Keratinocyte (primary cell): ENCODE results near the gene UGT1A10. TPM values are rescaled to one million over a fixed set of nuclear protein-coding genes. Genes with fewer than 3 reads are reported as not detected.

Experiments used
- DNase-seq: peaks from one replicate; pipeline ENCODE4 v3.0.0-alpha.2; 2011; ENCODE audit warnings: low read depth, missing footprints, low spot score
- FAIRE-seq: peaks from 2 replicates; lab custom pipeline; 2011; peaks lifted over from hg19 to GRCh38; lab: Jason Lieb, UNC
- H2AFZ ChIP-seq: 2 replicates; pipeline ENCODE4 v1.6.0; 2012; ENCODE audit warnings: low read length, control low read depth, inconsistent platforms; ENCODE audit not compliant: control insufficient read depth
- H3K27ac ChIP-seq: 2 replicates; pipeline ENCODE4 v1.5.1; 2011; ENCODE audit warnings: low read length; ENCODE audit not compliant: control insufficient read depth, insufficient read depth
- H3K27me3 ChIP-seq: 3 replicates; pipeline ENCODE4 v1.6.0; 2011; ENCODE audit warnings: low read length; ENCODE audit not compliant: control insufficient read depth, insufficient read depth; ENCODE audit errors: extremely low read depth
- H3K36me3 ChIP-seq, 2 experiments: 2 replicates in 1 of 2; 3 replicates in 1 of 2; pipeline ENCODE4 v1.5.1; 2011; ENCODE audit warnings: low read length in 2 of 2, mild to moderate bottlenecking in 1 of 2; ENCODE audit not compliant: control insufficient read depth in 2 of 2, insufficient read depth in 2 of 2; ENCODE audit errors: extremely low read depth in 1 of 2
- H3K4me1 ChIP-seq: 3 replicates; pipeline ENCODE4 v1.5.1; 2011; ENCODE audit warnings: low read length; ENCODE audit not compliant: control insufficient read depth, insufficient read depth; ENCODE audit errors: extremely low read depth
- H3K4me2 ChIP-seq: 3 replicates; pipeline ENCODE4 v1.6.0; 2011; ENCODE audit warnings: low read depth, low read length; ENCODE audit not compliant: control insufficient read depth, insufficient read depth; ENCODE audit errors: extremely low read depth
- H3K4me3 ChIP-seq, 3 experiments: fragments of 200-600 bp in 1 of 3; sonication (generic) in 1 of 3; 2 replicates in 2 of 3; 3 replicates in 1 of 3; pipeline ENCODE4 v1.5.1; 2011 to 2016; ENCODE audit warnings: low read length in 3 of 3, mild to moderate bottlenecking in 3 of 3, control low read depth in 2 of 3, inconsistent platforms in 1 of 3, low read depth in 1 of 3, mixed read lengths in 1 of 3, mixed run types in 1 of 3, moderate library complexity in 1 of 3; ENCODE audit not compliant: control insufficient read depth in 2 of 3, insufficient read depth in 2 of 3; ENCODE audit errors: extremely low read depth in 1 of 3
- H3K79me2 ChIP-seq: 2 replicates; pipeline ENCODE4 v1.6.0; 2012; ENCODE audit warnings: low read length; ENCODE audit not compliant: control insufficient read depth, insufficient read depth
- H3K9ac ChIP-seq: 3 replicates; pipeline ENCODE4 v1.6.0; 2011; ENCODE audit warnings: low read length; ENCODE audit not compliant: control insufficient read depth, insufficient read depth; ENCODE audit errors: extremely low read depth
- H3K9me1 ChIP-seq: 3 replicates; pipeline ENCODE4 v1.6.0; 2011; ENCODE audit warnings: low read length; ENCODE audit not compliant: control insufficient read depth, insufficient read depth; ENCODE audit errors: extremely low read depth
- H3K9me3 ChIP-seq: 2 replicates; pipeline ENCODE4 v1.5.1; 2012; ENCODE audit warnings: low read depth, low read length; ENCODE audit not compliant: control insufficient read depth
- H4K20me1 ChIP-seq: 3 replicates; pipeline ENCODE4 v1.6.0; 2011; ENCODE audit warnings: low read length; ENCODE audit not compliant: control insufficient read depth, insufficient read depth; ENCODE audit errors: extremely low read depth
- EZH2 ChIP-seq: IDR thresholded peaks from one replicate; pipeline ENCODE4 v1.6.1; 2012; ENCODE audit warnings: inconsistent platforms, mild to moderate bottlenecking, low read length, moderate library complexity
- dilution Hi-C: fragments of 300-500 bp; cut with MboI; formaldehyde crosslinking; loops from one replicate; pipeline ENCODE4 v1.7.0; 2020; ENCODE audit warnings: low sequenced_read_pairs; ENCODE audit not compliant: extremely low pct_ligation_motif_present
- polyA plus RNA-seq, 5 experiments: library from polyadenylated mRNA; depleted of rRNA in 3 of 5; stranded (reverse) in 3 of 5; stranded (forward) in 1 of 5; unstranded in 1 of 5; fragments of >200 nt; gene quantifications; 1 replicate in 1 of 5; 2 replicates in 3 of 5; 3 replicates in 1 of 5; pipeline versions ENCODE4 v1.2.1 to v1.2.3, GENCODE V29; 2011 to 2012; ENCODE audit warnings: missing spikeins in 2 of 5, low read depth in 1 of 5, low replicate concordance in 1 of 5
- TF ChIP-seq, protein P1 (sequence below), 3 experiments: IDR thresholded peaks in 1 of 3; conservative IDR thresholded peaks in 1 of 3; optimal IDR thresholded peaks in 1 of 3; 2 replicates in 2 of 3; 3 replicates in 1 of 3; pipeline versions ENCODE3 to v1.5.1; 2011; ENCODE audit warnings: low read length in 3 of 3, mild to moderate bottlenecking in 3 of 3, moderate library complexity in 2 of 3, control low read depth in 1 of 3, inconsistent platforms in 1 of 3; ENCODE audit not compliant: insufficient read depth in 2 of 3; ENCODE audit errors: extremely low read depth in 1 of 3

The UGT1A10 gene
- polyA plus RNA-seq, 1 donor (not counting 4 experiments of a cell fraction or from before 2014, with no cell fraction given) = 2.0 TPM

DNA sequence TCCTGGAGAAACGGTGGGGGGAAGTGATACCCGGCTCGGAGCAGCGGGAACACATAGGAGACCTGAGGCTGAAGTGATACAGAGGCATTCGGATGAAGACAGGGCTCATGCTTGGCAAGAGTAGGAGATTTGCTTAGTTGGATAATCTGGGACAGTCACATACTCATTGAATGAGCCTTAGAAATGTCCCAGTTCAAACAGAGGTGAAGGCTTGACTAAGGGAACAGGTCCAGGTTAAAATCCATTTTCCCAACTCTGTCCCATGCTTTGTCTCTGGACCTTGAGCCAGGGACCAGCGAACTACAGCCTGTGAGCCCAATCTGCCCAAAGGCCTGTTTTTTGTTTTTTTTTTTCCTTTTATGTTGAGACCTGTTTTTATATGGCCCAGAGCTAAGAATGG lies 57.7 kb downstream of the UGT1A10 start:
- Histone ChIP-seq H3K36me3 (peaks cover 0 to 12% of the 10 kb centered on the region in 2 experiments), H3K4me2 (peak overlapping the region; percentile 97), H3K27ac (peak overlapping the region; percentile 95), H3K9me3 (no peaks in the 10 kb centered on the region), H3K4me1 (peaks cover 59% of the 10 kb centered on the region), H2AFZ (no peak overlapping the region), H3K9me1 (no peaks in the 10 kb centered on the region), H3K4me3 (peak overlapping the region; percentile 7 to 86 (median 83)), H3K79me2 (peaks cover 71% of the 10 kb centered on the region), H3K27me3 (no peaks in the 10 kb centered on the region), H3K9ac (peak overlapping the region; percentile 88), H4K20me1 (no peaks in the 10 kb centered on the region)
- FAIRE-seq (peak; percentile 77), DNase-seq (no peak)
- dilution Hi-C loops = no loop called here
- no peak for TF ChIP-seq EZH2

DNA sequence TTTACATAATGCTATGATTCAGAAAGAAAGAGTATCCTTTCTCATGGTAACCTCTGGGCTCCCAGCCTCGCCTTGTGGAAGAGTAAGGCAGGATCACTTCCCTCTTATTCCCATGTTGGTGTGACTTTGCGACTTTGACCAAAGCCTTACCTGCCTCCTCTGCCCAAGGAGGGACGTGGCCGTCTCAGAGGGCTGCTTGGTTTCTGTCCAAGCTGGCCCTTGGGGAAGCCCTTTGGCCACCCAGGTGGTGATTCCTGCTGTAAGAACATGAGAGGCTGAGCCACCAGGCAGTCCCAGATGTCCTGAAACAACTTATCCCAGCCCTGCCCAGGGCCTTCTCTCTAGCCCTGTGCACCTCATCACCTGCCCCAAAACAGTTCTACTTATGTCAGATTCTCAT lies 62.5 kb downstream of the UGT1A10 start:
- peaks cover 30% of the 10 kb centered on the region for H3K4me1 ChIP-seq
- H3K27me3 ChIP-seq = no peaks in the 10 kb centered on the region
- no peak overlapping the region for H3K4me2 ChIP-seq
- dilution Hi-C loops = no loop called here
- H2AFZ ChIP-seq = no peak overlapping the region
- no peak overlapping the region for H3K27ac ChIP-seq
- H3K4me3 ChIP-seq = no peak overlapping the region
- no peak overlapping the region for H3K9ac ChIP-seq
- H3K36me3 ChIP-seq = peaks cover 0 to 11% of the 10 kb centered on the region in 2 experiments
- H3K9me3 ChIP-seq = no peaks in the 10 kb centered on the region
- DNase-seq (no peak), FAIRE-seq (no peak)
- no peaks in the 10 kb centered on the region for H3K9me1 ChIP-seq
- TF ChIP-seq, protein P1, sequence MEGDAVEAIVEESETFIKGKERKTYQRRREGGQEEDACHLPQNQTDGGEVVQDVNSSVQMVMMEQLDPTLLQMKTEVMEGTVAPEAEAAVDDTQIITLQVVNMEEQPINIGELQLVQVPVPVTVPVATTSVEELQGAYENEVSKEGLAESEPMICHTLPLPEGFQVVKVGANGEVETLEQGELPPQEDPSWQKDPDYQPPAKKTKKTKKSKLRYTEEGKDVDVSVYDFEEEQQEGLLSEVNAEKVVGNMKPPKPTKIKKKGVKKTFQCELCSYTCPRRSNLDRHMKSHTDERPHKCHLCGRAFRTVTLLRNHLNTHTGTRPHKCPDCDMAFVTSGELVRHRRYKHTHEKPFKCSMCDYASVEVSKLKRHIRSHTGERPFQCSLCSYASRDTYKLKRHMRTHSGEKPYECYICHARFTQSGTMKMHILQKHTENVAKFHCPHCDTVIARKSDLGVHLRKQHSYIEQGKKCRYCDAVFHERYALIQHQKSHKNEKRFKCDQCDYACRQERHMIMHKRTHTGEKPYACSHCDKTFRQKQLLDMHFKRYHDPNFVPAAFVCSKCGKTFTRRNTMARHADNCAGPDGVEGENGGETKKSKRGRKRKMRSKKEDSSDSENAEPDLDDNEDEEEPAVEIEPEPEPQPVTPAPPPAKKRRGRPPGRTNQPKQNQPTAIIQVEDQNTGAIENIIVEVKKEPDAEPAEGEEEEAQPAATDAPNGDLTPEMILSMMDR (optimal IDR thresholded peaks at IDR 0.05 in 1 of 3, IDR thresholded peaks at IDR 0.05 in 1 of 3, conservative IDR thresholded peaks at IDR 0.05 in 1 of 3; ENCODE audit: extremely low read depth in 1 of 3, insufficient read depth in 2 of 3, low read length in 3 of 3) = no peak
- no peak for TF ChIP-seq EZH2
- peaks cover 74% of the 10 kb centered on the region for H3K79me2 ChIP-seq
- H4K20me1 ChIP-seq = no peaks in the 10 kb centered on the region
